Measurements from ENCODE around the gene C2CD5. TPM values are rescaled to one million over a fixed set of nuclear protein-coding genes. Genes with fewer than 3 reads are reported as not detected.

C2CD5 gene
- total and polyA plus RNA-seq, 2 of the 13 experiments (the other 11 are each of a cell fraction or from before 2014, with no cell fraction given) = 12.6 to 14.6 TPM

DNA sequence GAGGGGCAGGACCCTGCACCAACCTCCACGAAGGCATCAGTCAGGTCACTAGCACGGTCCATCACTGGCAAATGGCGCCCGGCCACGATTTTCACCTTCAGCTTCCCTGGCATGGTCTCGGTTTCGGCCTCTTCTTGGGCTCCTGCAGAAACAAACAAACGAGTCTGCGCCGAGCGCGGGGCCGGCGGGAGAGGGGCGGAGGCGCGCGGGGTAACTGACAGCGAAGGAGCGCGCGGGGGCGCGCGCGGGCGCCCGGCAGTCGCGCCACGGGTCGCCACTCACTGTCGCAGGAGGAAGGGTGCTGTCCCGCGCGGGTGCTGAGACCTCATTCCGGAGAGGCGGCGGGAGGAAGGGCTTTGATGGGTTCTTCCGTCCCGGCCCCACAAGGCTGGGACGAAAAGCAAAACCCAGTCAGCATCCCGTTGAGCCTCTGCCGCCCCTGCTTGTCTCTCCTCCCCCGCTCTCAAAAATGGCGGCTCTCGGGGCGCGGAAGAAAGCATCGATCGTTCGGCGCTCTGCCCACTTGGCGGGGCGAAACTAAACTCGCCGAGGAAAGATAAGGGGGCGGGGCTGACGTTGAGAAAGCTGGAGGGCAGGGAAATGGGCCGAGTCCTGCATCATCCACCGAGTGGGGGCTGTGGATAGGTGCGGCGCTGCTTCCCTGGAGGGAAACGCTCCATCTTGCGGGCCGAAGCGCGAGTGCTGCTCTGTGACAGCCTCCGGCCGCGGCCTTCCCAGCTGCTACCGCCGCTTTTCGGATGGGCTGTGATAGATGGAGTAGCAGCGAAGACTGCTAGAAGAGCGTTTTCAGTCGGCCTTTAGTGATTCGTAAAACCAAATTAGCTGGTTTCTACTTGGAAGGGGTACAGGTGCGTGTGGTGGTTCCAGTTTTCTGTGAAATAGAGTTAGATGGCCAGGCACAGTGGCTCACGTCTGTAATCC is at the start of gene C2CD5 (continued):
- TF ChIP-seq NCOR1 (IDR thresholded peaks at IDR 0.05; ENCODE audit: borderline replicate concordance, low read length) (no peak), ZFP90 (CRISPR knock-in tag; IDR thresholded peaks at IDR 0.05; ENCODE audit: borderline replicate concordance) (peak; percentile 99), ZNF567 (CRISPR knock-in tag; IDR thresholded peaks at IDR 0.05; ENCODE audit: borderline replicate concordance) (0 out of 2 replicates have a peak, but pooled peaks have one; percentile 87), POLR2AphosphoS2 (IDR thresholded peaks at IDR 0.05; ENCODE audit: low read depth, low read length) (peak; percentile 95), PHF8 (CRISPR knock-in tag; IDR thresholded peaks at IDR 0.05) (peak; percentile 81), RFXANK (CRISPR knock-in tag; IDR thresholded peaks at IDR 0.05) (peak; percentile 41; the same call in 1 of the 2 replicates), ZNF619 (CRISPR knock-in tag; IDR thresholded peaks at IDR 0.05) (no peak), ZNF251 (CRISPR knock-in tag; IDR thresholded peaks at IDR 0.05) (no peak), ZNF350 (CRISPR knock-in tag; IDR thresholded peaks at IDR 0.05; ENCODE audit: borderline replicate concordance, low read depth) (peak; percentile 80; the same call in 1 of the 2 replicates), HMGA1 (CRISPR knock-in tag; conservative IDR thresholded peaks at IDR 0.05) (no peak), MATR3 (CRISPR knock-in tag; IDR thresholded peaks at IDR 0.05) (no peak), SP1 (IDR thresholded peaks at IDR 0.05) (no peak), SP1 (CRISPR knock-in tag; IDR thresholded peaks at IDR 0.05) (peak; percentile 91), MTA3 (CRISPR knock-in tag; IDR thresholded peaks at IDR 0.05) (no peak), PPARG (CRISPR knock-in tag; conservative IDR thresholded peaks at IDR 0.05) (no peak), KDM3A (CRISPR knock-in tag; IDR thresholded peaks at IDR 0.05; ENCODE audit: low read depth) (peak; percentile 45; the same call in 1 of the 2 replicates), ZSCAN22 (CRISPR knock-in tag; IDR thresholded peaks at IDR 0.05) (no peak)
- TF ChIP-seq, protein P1, sequence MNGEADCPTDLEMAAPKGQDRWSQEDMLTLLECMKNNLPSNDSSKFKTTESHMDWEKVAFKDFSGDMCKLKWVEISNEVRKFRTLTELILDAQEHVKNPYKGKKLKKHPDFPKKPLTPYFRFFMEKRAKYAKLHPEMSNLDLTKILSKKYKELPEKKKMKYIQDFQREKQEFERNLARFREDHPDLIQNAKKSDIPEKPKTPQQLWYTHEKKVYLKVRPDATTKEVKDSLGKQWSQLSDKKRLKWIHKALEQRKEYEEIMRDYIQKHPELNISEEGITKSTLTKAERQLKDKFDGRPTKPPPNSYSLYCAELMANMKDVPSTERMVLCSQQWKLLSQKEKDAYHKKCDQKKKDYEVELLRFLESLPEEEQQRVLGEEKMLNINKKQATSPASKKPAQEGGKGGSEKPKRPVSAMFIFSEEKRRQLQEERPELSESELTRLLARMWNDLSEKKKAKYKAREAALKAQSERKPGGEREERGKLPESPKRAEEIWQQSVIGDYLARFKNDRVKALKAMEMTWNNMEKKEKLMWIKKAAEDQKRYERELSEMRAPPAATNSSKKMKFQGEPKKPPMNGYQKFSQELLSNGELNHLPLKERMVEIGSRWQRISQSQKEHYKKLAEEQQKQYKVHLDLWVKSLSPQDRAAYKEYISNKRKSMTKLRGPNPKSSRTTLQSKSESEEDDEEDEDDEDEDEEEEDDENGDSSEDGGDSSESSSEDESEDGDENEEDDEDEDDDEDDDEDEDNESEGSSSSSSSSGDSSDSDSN (CRISPR knock-in tag; IDR thresholded peaks at IDR 0.05) = peak; percentile 85
- TF ChIP-seq, protein P2, sequence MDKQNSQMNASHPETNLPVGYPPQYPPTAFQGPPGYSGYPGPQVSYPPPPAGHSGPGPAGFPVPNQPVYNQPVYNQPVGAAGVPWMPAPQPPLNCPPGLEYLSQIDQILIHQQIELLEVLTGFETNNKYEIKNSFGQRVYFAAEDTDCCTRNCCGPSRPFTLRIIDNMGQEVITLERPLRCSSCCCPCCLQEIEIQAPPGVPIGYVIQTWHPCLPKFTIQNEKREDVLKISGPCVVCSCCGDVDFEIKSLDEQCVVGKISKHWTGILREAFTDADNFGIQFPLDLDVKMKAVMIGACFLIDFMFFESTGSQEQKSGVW (CRISPR knock-in tag; IDR thresholded peaks at IDR 0.05; ENCODE audit: borderline replicate concordance) = no peak
- TF ChIP-seq, protein P3, sequence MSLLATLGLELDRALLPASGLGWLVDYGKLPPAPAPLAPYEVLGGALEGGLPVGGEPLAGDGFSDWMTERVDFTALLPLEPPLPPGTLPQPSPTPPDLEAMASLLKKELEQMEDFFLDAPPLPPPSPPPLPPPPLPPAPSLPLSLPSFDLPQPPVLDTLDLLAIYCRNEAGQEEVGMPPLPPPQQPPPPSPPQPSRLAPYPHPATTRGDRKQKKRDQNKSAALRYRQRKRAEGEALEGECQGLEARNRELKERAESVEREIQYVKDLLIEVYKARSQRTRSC (CRISPR knock-in tag; IDR thresholded peaks at IDR 0.05; ENCODE audit: low read depth) = no peak
- TF ChIP-seq, protein P4, sequence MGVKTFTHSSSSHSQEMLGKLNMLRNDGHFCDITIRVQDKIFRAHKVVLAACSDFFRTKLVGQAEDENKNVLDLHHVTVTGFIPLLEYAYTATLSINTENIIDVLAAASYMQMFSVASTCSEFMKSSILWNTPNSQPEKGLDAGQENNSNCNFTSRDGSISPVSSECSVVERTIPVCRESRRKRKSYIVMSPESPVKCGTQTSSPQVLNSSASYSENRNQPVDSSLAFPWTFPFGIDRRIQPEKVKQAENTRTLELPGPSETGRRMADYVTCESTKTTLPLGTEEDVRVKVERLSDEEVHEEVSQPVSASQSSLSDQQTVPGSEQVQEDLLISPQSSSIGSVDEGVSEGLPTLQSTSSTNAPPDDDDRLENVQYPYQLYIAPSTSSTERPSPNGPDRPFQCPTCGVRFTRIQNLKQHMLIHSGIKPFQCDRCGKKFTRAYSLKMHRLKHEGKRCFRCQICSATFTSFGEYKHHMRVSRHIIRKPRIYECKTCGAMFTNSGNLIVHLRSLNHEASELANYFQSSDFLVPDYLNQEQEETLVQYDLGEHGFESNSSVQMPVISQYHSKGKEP (CRISPR knock-in tag; IDR thresholded peaks at IDR 0.05) = peak; percentile 35; the same call in 1 of the 2 replicates
- TF ChIP-seq, protein P5, sequence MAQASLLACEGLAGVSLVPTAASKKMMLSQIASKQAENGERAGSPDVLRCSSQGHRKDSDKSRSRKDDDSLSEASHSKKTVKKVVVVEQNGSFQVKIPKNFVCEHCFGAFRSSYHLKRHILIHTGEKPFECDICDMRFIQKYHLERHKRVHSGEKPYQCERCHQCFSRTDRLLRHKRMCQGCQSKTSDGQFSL (CRISPR knock-in tag; IDR thresholded peaks at IDR 0.05) = peak; percentile 71
- TF ChIP-seq, protein P6, sequence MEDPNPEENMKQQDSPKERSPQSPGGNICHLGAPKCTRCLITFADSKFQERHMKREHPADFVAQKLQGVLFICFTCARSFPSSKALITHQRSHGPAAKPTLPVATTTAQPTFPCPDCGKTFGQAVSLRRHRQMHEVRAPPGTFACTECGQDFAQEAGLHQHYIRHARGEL (CRISPR knock-in tag; IDR thresholded peaks at IDR 0.05) = no peak; the same call in 1 of the 2 replicates
